Measurements from ENCODE around the gene DSE. TPM values are rescaled to one million over a fixed set of nuclear protein-coding genes. Genes with fewer than 3 reads are reported as not detected.

DSE gene
- polyA plus RNA-seq, 1 donor from 2014 or later, result 15.0 TPM

GRCh38 chr6:116390581-116390980 lies 19.8 kb downstream of the DSE start:
- no peak overlapping the region for H3K27ac ChIP-seq (ENCODE audit: low read length)
- no peaks in the 10 kb centered on the region for H4K20me1 ChIP-seq (ENCODE audit: insufficient read depth)
- no peak overlapping the region for H3K9ac ChIP-seq (ENCODE audit: low read length)
- no peaks in the 10 kb centered on the region for H3K9me2 ChIP-seq (ENCODE audit: insufficient read depth, low read length)
- no peaks in the 10 kb centered on the region for H3K27me3 ChIP-seq (ENCODE audit: insufficient read depth, low read depth, low read length)
- H3K79me2 ChIP-seq (replicated peaks; ENCODE audit: insufficient read depth, low read length), result no peaks in the 10 kb centered on the region
- no peak overlapping the region for H3K4me3 ChIP-seq (ENCODE audit: low read length)
- no peak overlapping the region for H2AFZ ChIP-seq (ENCODE audit: low read depth, low read length)
- TF ChIP-seq RAD21 (conservative IDR thresholded peaks at IDR 0.05) (no peak), TAF1 (IDR thresholded peaks at IDR 0.05; ENCODE audit: low read depth) (no peak), SMC3 (conservative IDR thresholded peaks at IDR 0.05; ENCODE audit: poor library complexity) (no peak), EP300 (conservative IDR thresholded peaks at IDR 0.05; ENCODE audit: poor library complexity, severe bottlenecking) (no peak), POLR2AphosphoS5 (IDR thresholded peaks at IDR 0.05) (no peak), CTCF (IDR thresholded peaks at IDR 0.05; ENCODE audit: poor library complexity, severe bottlenecking) (no peak), MXI1 (conservative IDR thresholded peaks at IDR 0.05; ENCODE audit: poor library complexity, severe bottlenecking) (no peak), EZH2 (IDR thresholded peaks at IDR 0.05; ENCODE audit: borderline replicate concordance, insufficient read depth, low read length, poor library complexity, severe bottlenecking) (no peak)
- TF ChIP-seq, protein P1, sequence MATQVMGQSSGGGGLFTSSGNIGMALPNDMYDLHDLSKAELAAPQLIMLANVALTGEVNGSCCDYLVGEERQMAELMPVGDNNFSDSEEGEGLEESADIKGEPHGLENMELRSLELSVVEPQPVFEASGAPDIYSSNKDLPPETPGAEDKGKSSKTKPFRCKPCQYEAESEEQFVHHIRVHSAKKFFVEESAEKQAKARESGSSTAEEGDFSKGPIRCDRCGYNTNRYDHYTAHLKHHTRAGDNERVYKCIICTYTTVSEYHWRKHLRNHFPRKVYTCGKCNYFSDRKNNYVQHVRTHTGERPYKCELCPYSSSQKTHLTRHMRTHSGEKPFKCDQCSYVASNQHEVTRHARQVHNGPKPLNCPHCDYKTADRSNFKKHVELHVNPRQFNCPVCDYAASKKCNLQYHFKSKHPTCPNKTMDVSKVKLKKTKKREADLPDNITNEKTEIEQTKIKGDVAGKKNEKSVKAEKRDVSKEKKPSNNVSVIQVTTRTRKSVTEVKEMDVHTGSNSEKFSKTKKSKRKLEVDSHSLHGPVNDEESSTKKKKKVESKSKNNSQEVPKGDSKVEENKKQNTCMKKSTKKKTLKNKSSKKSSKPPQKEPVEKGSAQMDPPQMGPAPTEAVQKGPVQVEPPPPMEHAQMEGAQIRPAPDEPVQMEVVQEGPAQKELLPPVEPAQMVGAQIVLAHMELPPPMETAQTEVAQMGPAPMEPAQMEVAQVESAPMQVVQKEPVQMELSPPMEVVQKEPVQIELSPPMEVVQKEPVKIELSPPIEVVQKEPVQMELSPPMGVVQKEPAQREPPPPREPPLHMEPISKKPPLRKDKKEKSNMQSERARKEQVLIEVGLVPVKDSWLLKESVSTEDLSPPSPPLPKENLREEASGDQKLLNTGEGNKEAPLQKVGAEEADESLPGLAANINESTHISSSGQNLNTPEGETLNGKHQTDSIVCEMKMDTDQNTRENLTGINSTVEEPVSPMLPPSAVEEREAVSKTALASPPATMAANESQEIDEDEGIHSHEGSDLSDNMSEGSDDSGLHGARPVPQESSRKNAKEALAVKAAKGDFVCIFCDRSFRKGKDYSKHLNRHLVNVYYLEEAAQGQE (IDR thresholded peaks at IDR 0.05; ENCODE audit: borderline replicate concordance), result no peak
- no peaks in the 10 kb centered on the region for H3F3A ChIP-seq (ENCODE audit: insufficient read depth, low read length, poor library complexity, severe bottlenecking)
- H3K4me2 ChIP-seq (ENCODE audit: low read length), result no peak overlapping the region
- no peaks in the 10 kb centered on the region for H3K36me3 ChIP-seq (ENCODE audit: insufficient read depth, low read length)
- no peaks in the 10 kb centered on the region for H3K9me3 ChIP-seq (ENCODE audit: low read length)

- Histone ChIP-seq H4K20me1 (ENCODE audit: insufficient read depth) (no peaks in the 10 kb centered on the region), H3K4me2 (ENCODE audit: low read length) (no peak overlapping the region), H3K27me3 (ENCODE audit: insufficient read depth, low read depth, low read length) (no peaks in the 10 kb centered on the region), H3F3A (ENCODE audit: insufficient read depth, low read length, poor library complexity, severe bottlenecking) (no peaks in the 10 kb centered on the region), H2AFZ (ENCODE audit: low read depth, low read length) (no peak overlapping the region), H3K9ac (ENCODE audit: low read length) (no peak overlapping the region), H3K36me3 (ENCODE audit: insufficient read depth, low read length) (no peaks in the 10 kb centered on the region), H3K27ac (ENCODE audit: low read length) (no peak overlapping the region), H3K79me2 (replicated peaks; ENCODE audit: insufficient read depth, low read length) (no peaks in the 10 kb centered on the region), H3K9me2 (ENCODE audit: insufficient read depth, low read length) (no peaks in the 10 kb centered on the region), H3K4me3 (ENCODE audit: low read length) (no peak overlapping the region), H3K9me3 (ENCODE audit: low read length) (no peaks in the 10 kb centered on the region)
- no peak for TF ChIP-seq CTCF (IDR thresholded peaks at IDR 0.05; ENCODE audit: poor library complexity, severe bottlenecking)
- TF ChIP-seq SMC3 (conservative IDR thresholded peaks at IDR 0.05; ENCODE audit: poor library complexity), result no peak
- no peak for TF ChIP-seq MXI1 (conservative IDR thresholded peaks at IDR 0.05; ENCODE audit: poor library complexity, severe bottlenecking)
- TF ChIP-seq, protein P1 (IDR thresholded peaks at IDR 0.05; ENCODE audit: borderline replicate concordance), result no peak
- no peak for TF ChIP-seq EZH2 (IDR thresholded peaks at IDR 0.05; ENCODE audit: borderline replicate concordance, insufficient read depth, low read length, poor library complexity, severe bottlenecking)
- TF ChIP-seq EP300 (conservative IDR thresholded peaks at IDR 0.05; ENCODE audit: poor library complexity, severe bottlenecking), result no peak
- no peak for TF ChIP-seq RAD21 (conservative IDR thresholded peaks at IDR 0.05)
- TF ChIP-seq POLR2AphosphoS5 (IDR thresholded peaks at IDR 0.05), result no peak
- no peak for TF ChIP-seq TAF1 (IDR thresholded peaks at IDR 0.05; ENCODE audit: low read depth)
Measured at GRCh38 chr6:116392132-116393013, 21.6 kb downstream of the DSE start.

Measured in neural cell (in vitro differentiated cells).